Liver (tissue), 9 donors: ENCODE measurements around the gene DSCAM. TPM values are rescaled to one million over a fixed set of nuclear protein-coding genes. Genes with fewer than 3 reads are reported as not detected.

Experiments used
- DNase-seq: peaks from one replicate; pipeline ENCODE4 v3.0.0-alpha.2; 2017; ENCODE audit warnings: low spot score
- H3K27ac ChIP-seq, 2 donors: one replicate each; pipeline ENCODE4 v1.7.0; 2013; ENCODE audit warnings: inconsistent platforms in 2 of 2, low read length in 2 of 2, control low read depth in 1 of 2, low read depth in 1 of 2, mild to moderate bottlenecking in 1 of 2
- H3K27me3 ChIP-seq, 4 donors: one replicate each; pipeline versions ENCODE4 v1.6.1 to v1.7.0; 2013; ENCODE audit warnings: low read length in 3 of 4, inconsistent platforms in 1 of 4, mild to moderate bottlenecking in 1 of 4, moderate library complexity in 1 of 4; ENCODE audit not compliant: control insufficient read depth in 4 of 4, insufficient read depth in 4 of 4
- H3K36me3 ChIP-seq, 4 donors: one replicate each; pipeline versions ENCODE4 v1.6.1 to v1.7.0; 2013; ENCODE audit warnings: low read length in 3 of 4, mild to moderate bottlenecking in 3 of 4, low read depth in 1 of 4, moderate library complexity in 1 of 4; ENCODE audit not compliant: control insufficient read depth in 4 of 4, insufficient read depth in 3 of 4
- H3K4me1 ChIP-seq, 4 donors: one replicate each; pipeline versions ENCODE4 v1.6.1 to v1.7.0; 2013; ENCODE audit warnings: low read length in 3 of 4, mild to moderate bottlenecking in 3 of 4, moderate library complexity in 1 of 4; ENCODE audit not compliant: control insufficient read depth in 4 of 4, insufficient read depth in 4 of 4
- H3K4me3 ChIP-seq, 3 donors: one replicate each; pipeline versions ENCODE4 v1.6.1 to v1.7.0; 2013; ENCODE audit warnings: low read length in 3 of 3, control low read depth in 1 of 3, low read depth in 1 of 3, mild to moderate bottlenecking in 1 of 3
- H3K9ac ChIP-seq, 2 donors: one replicate each; pipeline ENCODE4 v1.7.0; 2013; ENCODE audit warnings: low read length in 2 of 2, mild to moderate bottlenecking in 2 of 2, moderate library complexity in 2 of 2, control low read depth in 1 of 2, low read depth in 1 of 2
- H3K9me3 ChIP-seq, 4 donors: one replicate each; pipeline versions ENCODE4 v1.6.1 to v1.7.0; 2013; ENCODE audit warnings: low read length in 3 of 4; ENCODE audit not compliant: control insufficient read depth in 4 of 4
- ATF3 ChIP-seq: IDR thresholded peaks from 2 replicates; pipeline ENCODE4 v1.6.1; 2016; ENCODE audit warnings: antibody characterized with exemption
- CTCF ChIP-seq: fragments of 150-350 bp; IDR thresholded peaks from 2 replicates; pipeline ENCODE4 v1.5.1; 2017; ENCODE audit warnings: improper control_type of control experiment, low read depth, low read length; ENCODE audit not compliant: missing input control
- EGR1 ChIP-seq, 2 donors: IDR thresholded peaks; 2 replicates each; pipeline ENCODE4 v1.6.1; 2016 to 2018; ENCODE audit warnings: antibody characterized with exemption in 2 of 2, low read depth in 2 of 2
- FOXA1 ChIP-seq: IDR thresholded peaks from 2 replicates; pipeline ENCODE4 v1.6.1; 2016; ENCODE audit warnings: antibody characterized with exemption
- FOXA2 ChIP-seq: IDR thresholded peaks from 2 replicates; pipeline ENCODE4 v1.6.1; 2016; ENCODE audit warnings: antibody characterized with exemption
- GABPA ChIP-seq, 2 donors: IDR thresholded peaks in 1 of 2; conservative IDR thresholded peaks in 1 of 2; 2 replicates each; pipeline ENCODE4 v1.6.1; 2016; ENCODE audit warnings: antibody characterized with exemption in 2 of 2, mild to moderate bottlenecking in 1 of 2, moderate library complexity in 1 of 2
- HNF4A ChIP-seq, 2 donors: conservative IDR thresholded peaks; 2 replicates each; pipeline ENCODE4 v1.6.1; 2016; ENCODE audit warnings: antibody characterized with exemption in 2 of 2, mild to moderate bottlenecking in 2 of 2
- HNF4G ChIP-seq: IDR thresholded peaks from 2 replicates; pipeline ENCODE4 v1.6.1; 2016; ENCODE audit warnings: antibody characterized with exemption
- JUND ChIP-seq, 2 donors: IDR thresholded peaks; 2 replicates each; pipeline ENCODE4 v1.6.1; 2016; ENCODE audit warnings: antibody characterized with exemption in 2 of 2
- MAX ChIP-seq: IDR thresholded peaks from 2 replicates; pipeline ENCODE4 v1.6.1; 2016; ENCODE audit warnings: antibody characterized with exemption
- NR2F2 ChIP-seq: IDR thresholded peaks from 2 replicates; pipeline ENCODE4 v1.6.1; 2016; ENCODE audit warnings: antibody characterized with exemption
- REST ChIP-seq: IDR thresholded peaks from 2 replicates; pipeline ENCODE4 v1.6.1; 2016; ENCODE audit warnings: antibody characterized with exemption, mild to moderate bottlenecking
- SP1 ChIP-seq: IDR thresholded peaks from 2 replicates; pipeline ENCODE4 v1.6.1; 2018; ENCODE audit warnings: antibody characterized with exemption, mild to moderate bottlenecking
- TAF1 ChIP-seq: conservative IDR thresholded peaks from 2 replicates; pipeline ENCODE4 v1.6.1; 2016; ENCODE audit warnings: antibody characterized with exemption, mild to moderate bottlenecking
- YY1 ChIP-seq: IDR thresholded peaks from 2 replicates; pipeline ENCODE4 v1.6.1; 2016; ENCODE audit warnings: antibody characterized with exemption, mild to moderate bottlenecking
- ZBTB33 ChIP-seq: IDR thresholded peaks from 2 replicates; pipeline ENCODE4 v1.6.1; 2016; ENCODE audit warnings: antibody characterized with exemption
- WGBS: extraction: QIAGEN DNeasy Blood & Tissue Kit; methylation state at CpG from one replicate; pipeline ENCODE4 v1.1.7; 2013; 5-methylcytosine and 5-hydroxymethylcytosine counted together
- polyA plus RNA-seq, 2 donors: library from polyadenylated mRNA; stranded (reverse) in 1 of 2; unstranded in 1 of 2; fragments of 200-250 nt in 1 of 2; fragments of >200 nt in 1 of 2; fragmentation: Nextera tagmentation in 1 of 2; extraction: Ambion mirVana in 1 of 2; gene quantifications; one replicate each; pipeline versions ENCODE4 v1.2.1 to v1.2.3, GENCODE V29; 2013 to 2015
- total RNA-seq, 2 donors: library from RNA; depleted of rRNA; stranded (reverse); fragments of >200 nt; gene quantifications; one replicate each; pipeline ENCODE4 v1.2.3, GENCODE V29; 2014
- donor health status: healthy.
- donor health status: healthy.
- donor health status: healthy.
- donor health status: healthy.
- donor health status: healthy.

DSCAM gene
- total and polyA plus RNA-seq, 4 donors: 0.02 to 0.23 (median 0.10) TPM

GRCh38 chr21:40668555-40669275, 178.2 kb downstream of the DSCAM start:
- H3K4me1 ChIP-seq: no peaks in the 10 kb centered on the region
- no peaks in the 10 kb centered on the region for H3K27me3 ChIP-seq
- WGBS: 47% methylated on average over 5 of the region's 5 CpGs
- no peak for DNase-seq
- H3K9me3 ChIP-seq: no peaks in the 10 kb centered on the region
- H3K36me3 ChIP-seq: no peaks in the 10 kb centered on the region
- no peak overlapping the region for H3K9ac ChIP-seq
- TF ChIP-seq NR2F2: no peak
- no peak for TF ChIP-seq TAF1
- no peak for TF ChIP-seq MAX
- no peak for TF ChIP-seq JUND (IDR thresholded peaks at IDR 0.05)
- no peak for TF ChIP-seq SP1
- no peak for TF ChIP-seq REST
- TF ChIP-seq ZBTB33: no peak
- H3K27ac ChIP-seq: no peak overlapping the region
- no peak overlapping the region for H3K4me3 ChIP-seq

GRCh38 chr21:40667967-40668366, 179.0 kb downstream of the DSCAM start:
- no peaks in the 10 kb centered on the region for H3K4me1 ChIP-seq
- no peaks in the 10 kb centered on the region for H3K36me3 ChIP-seq
- no peak overlapping the region for H3K4me3 ChIP-seq
- H3K27me3 ChIP-seq: no peaks in the 10 kb centered on the region
- no peak for DNase-seq
- H3K9me3 ChIP-seq: no peaks in the 10 kb centered on the region
- H3K27ac ChIP-seq: no peak overlapping the region
- no peak overlapping the region for H3K9ac ChIP-seq
- WGBS: 78% methylated on average over 1 of the region's 1 CpG
- TF ChIP-seq FOXA1 (no peak), FOXA2 (no peak), EGR1 (IDR thresholded peaks at IDR 0.05; ENCODE audit: low read depth in 2 of 2) (no peak), ATF3 (no peak), TAF1 (no peak), YY1 (no peak), HNF4G (no peak), ZBTB33 (no peak), GABPA (IDR thresholded peaks at IDR 0.05 in 1 of 2, conservative IDR thresholded peaks at IDR 0.05 in 1 of 2) (no peak), HNF4A (conservative IDR thresholded peaks at IDR 0.05) (no peak), NR2F2 (no peak), MAX (no peak), CTCF (no peak)
